HepG2 (cell line): ENCODE results near the gene CD248. TPM values are rescaled to one million over a fixed set of nuclear protein-coding genes. Genes with fewer than 3 reads are reported as not detected.

Experiments used
- ATAC-seq: fragments of 200-7000 bp; cut with Tn5 transposase; 3 replicates; pipeline ENCODE4 v1.9.1; 2020; ENCODE audit warnings: mild to moderate bottlenecking, moderate library complexity
- BruUV-seq: library from RNA; stranded (reverse); fragments of 400-500 nt; replicated peaks from 2 replicates; lab custom pipeline; 2021; lab: Mats Ljungman, UMichigan
- CTCF ChIA-PET: fragments of 300-600 bp; formaldehyde crosslinking; extraction: SDS; loops from one replicate; lab custom pipeline; 2021; ENCODE audit warnings: low total read pairs, inconsistent platforms, low intra/inter-chr PET ratio; lab: Yijun Ruan, JAX
- POLR2A ChIA-PET: fragments of 350-600 bp; sonication (Branson Sonifier 250); formaldehyde crosslinking; loops from one replicate; lab custom pipeline; 2020; ENCODE audit warnings: antibody characterized with exemption, inconsistent platforms; lab: Yijun Ruan, JAX
- DNase-seq: peaks from one replicate; pipeline ENCODE4 v3.0.0-alpha.2; 2015; ENCODE audit warnings: low spot score
- FAIRE-seq: peaks from 3 replicates; lab custom pipeline; 2011; peaks lifted over from hg19 to GRCh38; lab: Jason Lieb, UNC
- H2AFZ ChIP-seq: one replicate; pipeline ENCODE4 v1.6.1; 2011; ENCODE audit warnings: low read length, inconsistent platforms
- H3K27ac ChIP-seq: fragments of 300-600 bp; 3 replicates; pipeline ENCODE4 v1.8.0; 2011; ENCODE audit warnings: mixed run types, mild to moderate bottlenecking, mixed read lengths, low read length, inconsistent platforms; ENCODE audit not compliant: insufficient read depth; ENCODE audit errors: extremely low read length
- H3K27me3 ChIP-seq, 2 experiments: fragments of 200-600 bp in 1 of 2; 2 replicates in 1 of 2; 3 replicates in 1 of 2; pipeline versions ENCODE4 v1.6.0 to v1.8.0; 2011; ENCODE audit warnings: low read length in 2 of 2, mild to moderate bottlenecking in 2 of 2, moderate library complexity in 2 of 2, inconsistent platforms in 1 of 2; ENCODE audit not compliant: insufficient read depth in 2 of 2, control insufficient read depth in 1 of 2
- H3K36me3 ChIP-seq, 2 experiments: fragments of 200-600 bp in 1 of 2; replicated peaks in 1 of 2; 2 replicates in 1 of 2; 3 replicates in 1 of 2; pipeline versions ENCODE4 v1.5.1 to v1.8.0; 2011; ENCODE audit warnings: low read length in 2 of 2, inconsistent platforms in 1 of 2; ENCODE audit not compliant: insufficient read depth in 2 of 2, control insufficient read depth in 1 of 2
- H3K4me1 ChIP-seq: 2 replicates; pipeline ENCODE4 v1.5.1; 2012; ENCODE audit warnings: low read length, inconsistent platforms; ENCODE audit not compliant: insufficient read depth
- H3K4me2 ChIP-seq: 2 replicates; pipeline ENCODE4 v1.6.0; 2011; ENCODE audit warnings: low read depth, low read length, inconsistent platforms
- H3K4me3 ChIP-seq, 3 experiments: fragments of 200-600 bp in 1 of 3; sonication (generic), shearing (Covaris generic) in 1 of 3; replicated peaks in 1 of 3; 2 replicates each; pipeline ENCODE4 v1.5.1; 2011 to 2016; ENCODE audit warnings: low read length in 3 of 3, inconsistent platforms in 2 of 3, low read depth in 2 of 3, mild to moderate bottlenecking in 2 of 3, control low read depth in 1 of 3, mixed read lengths in 1 of 3; ENCODE audit not compliant: insufficient read depth in 1 of 3
- H3K79me2 ChIP-seq: one replicate; pipeline ENCODE4 v1.6.1; 2011; ENCODE audit warnings: low read length, inconsistent platforms; ENCODE audit not compliant: insufficient read depth
- H3K9ac ChIP-seq: 2 replicates; pipeline ENCODE4 v1.6.0; 2011; ENCODE audit warnings: mild to moderate bottlenecking, low read depth, low read length, inconsistent platforms; ENCODE audit not compliant: insufficient read depth
- H3K9me3 ChIP-seq: 2 replicates; pipeline ENCODE4 v1.5.1; 2012; ENCODE audit warnings: mild to moderate bottlenecking, low read length
- H4K20me1 ChIP-seq: 2 replicates; pipeline ENCODE4 v1.6.0; 2011; ENCODE audit warnings: inconsistent platforms, mild to moderate bottlenecking, low read length, moderate library complexity; ENCODE audit not compliant: insufficient read depth
- ADNP ChIP-seq: sonication (generic); formaldehyde crosslinking; IDR thresholded peaks from 2 replicates; pipeline ENCODE4 v1.4.0; 2020; ENCODE audit warnings: missing genetic modification reagents
- MXD1 ChIP-seq: sonication (generic); formaldehyde crosslinking; IDR thresholded peaks from 2 replicates; pipeline ENCODE4 v1.4.0; 2020; ENCODE audit warnings: mild to moderate bottlenecking, missing genetic modification reagents
- SKIL ChIP-seq: sonication (generic); formaldehyde crosslinking; IDR thresholded peaks from 2 replicates; pipeline ENCODE4 v1.8.0; 2022; ENCODE audit warnings: missing genetic modification reagents, mild to moderate bottlenecking, moderate library complexity, borderline replicate concordance
- SRY ChIP-seq: sonication (generic); formaldehyde crosslinking; IDR thresholded peaks from 2 replicates; pipeline ENCODE4 v1.8.0; 2022; ENCODE audit warnings: mild to moderate bottlenecking, missing genetic modification reagents
- ZBTB42 ChIP-seq: sonication (generic); formaldehyde crosslinking; IDR thresholded peaks from 2 replicates; pipeline ENCODE4 v1.5.0; 2020; ENCODE audit warnings: mild to moderate bottlenecking, missing genetic modification reagents
- ZMYM3 ChIP-seq: sonication (generic); formaldehyde crosslinking; IDR thresholded peaks from 2 replicates; pipeline ENCODE4 v1.5.1; 2020; ENCODE audit warnings: mild to moderate bottlenecking, missing genetic modification reagents
- ZNF274 ChIP-seq: sonication (generic); formaldehyde crosslinking; IDR thresholded peaks from 2 replicates; pipeline ENCODE4 v1.5.1; 2020; ENCODE audit warnings: mild to moderate bottlenecking, missing genetic modification reagents
- ZNF337 ChIP-seq: sonication (generic); formaldehyde crosslinking; IDR thresholded peaks from 2 replicates; pipeline ENCODE4 v1.5.1; 2020; ENCODE audit warnings: missing genetic modification reagents, low read depth, mild to moderate bottlenecking, borderline replicate concordance
- ZNF407 ChIP-seq: sonication (generic); formaldehyde crosslinking; IDR thresholded peaks from one replicate; pipeline ENCODE4 v1.5.1; 2020; ENCODE audit warnings: mild to moderate bottlenecking, missing genetic modification reagents; ENCODE audit errors: not compliant biosample characterization
- ZNF512 ChIP-seq: sonication (generic); formaldehyde crosslinking; IDR thresholded peaks from 2 replicates; pipeline ENCODE4 v1.4.0; 2020; ENCODE audit warnings: mild to moderate bottlenecking, missing genetic modification reagents
- ZNF768 ChIP-seq: sonication (generic); formaldehyde crosslinking; IDR thresholded peaks from 2 replicates; pipeline ENCODE4 v1.4.0; 2020; ENCODE audit warnings: missing genetic modification reagents
- WGBS: methylation state at CpG from one replicate; pipeline ENCODE4 v1.1.6; 2017; ENCODE audit warnings: low lambda C conversion rate; 5-methylcytosine and 5-hydroxymethylcytosine counted together
- in situ Hi-C: cut with HindIII; loops from 2 replicates; pipeline ENCODE4 v1.10.0; 2017; ENCODE audit warnings: low pct_unique_long_range_greater_than_20kb; ENCODE audit not compliant: extremely low pct_ligation_motif_present
- intact Hi-C: fragments of 100-400 bp; cut with micrococcal nuclease; formaldehyde crosslinking; loops from one replicate; pipeline ENCODE4 v1.10.0; 2022; ENCODE audit not compliant: unreplicated experiment
- polyA plus RNA-seq, 8 experiments: library from polyadenylated mRNA; depleted of rRNA in 3 of 8; stranded (reverse) in 7 of 8; unstranded in 1 of 8; fragments of >200 nt; fragmentation: Illumina TruSeq in 4 of 8; extraction: Trizol in 4 of 8; gene quantifications; 2 replicates each; pipeline versions ENCODE4 v1.2.1 to v1.2.3, GENCODE V29; 2011 to 2016; ENCODE audit warnings: low read depth in 4 of 8, missing spikeins in 1 of 8, mixed read lengths in 1 of 8; ENCODE audit not compliant: insufficient read depth in 1 of 8
- total RNA-seq, 5 experiments: library from RNA; depleted of rRNA; stranded (reverse); fragments of >200 nt; fragmentation: Illumina TruSeq; extraction: Trizol; gene quantifications; 2 replicates each; pipeline ENCODE4 v1.2.3, GENCODE V29; 2016; ENCODE audit warnings: low read depth in 1 of 5

CD248 gene
- total and polyA plus RNA-seq, 2 of the 13 experiments (the other 11 are each of a cell fraction or from before 2014, with no cell fraction given) = 0.25 to 0.35 TPM

GRCh38 chr11:66314186-66314501, 2.7 kb downstream of the CD248 start:
- Histone ChIP-seq H3K36me3 (no peaks in the 10 kb centered on the region), H3K9ac (peak overlapping the region; percentile 83), H3K27ac (peak overlapping the region; percentile 97), H3K9me3 (no peaks in the 10 kb centered on the region), H3K27me3 (0 out of 5 replicates have a peak, but pooled peaks cover 0 to 3% of the 10 kb centered on the region in 2 experiments), H3K4me1 (peaks cover 61% of the 10 kb centered on the region), H2AFZ (no peak overlapping the region), H3K79me2 (no peaks in the 10 kb centered on the region), H3K4me3 (peak overlapping the region in 2 of 3 experiments; percentile 67 to 93; a peak in 3 of 6 replicates), H3K4me2 (peak overlapping the region; percentile 89), H4K20me1 (no peaks in the 10 kb centered on the region)
- TF ChIP-seq ADNP (CRISPR knock-in tag) = no peak
- peak; percentile 85 for TF ChIP-seq ZNF768
- no peak for TF ChIP-seq ZNF274
- TF ChIP-seq SRY = no peak
- no peak for TF ChIP-seq ZBTB42
- peak; percentile 79 for TF ChIP-seq ZMYM3 (CRISPR knock-in tag)
- TF ChIP-seq ZNF337 = no peak
- TF ChIP-seq MXD1 (CRISPR knock-in tag) = no peak
- TF ChIP-seq SKIL (CRISPR knock-in tag) = no peak
- TF ChIP-seq ZNF407 (CRISPR knock-in tag) = no peak
- TF ChIP-seq ZNF512 = no peak
- POLR2A ChIA-PET = interaction anchor here (1.3 to 5.2 kb wide), 9 partner anchors 8 to 37 kb away, joined by 3 to 121 read pairs (median 27); partner anchors contain the start of genes B4GAT1, RIN1, TMEM151A and YIF1A
- 0% methylated on average over 1 of the region's 1 CpG for WGBS
- no peak for ATAC-seq
- in situ Hi-C loops = no loop called here
- BruUV-seq = no TSS peak
- FAIRE-seq = no peak
- DNase-seq = no peak
- CTCF ChIA-PET = interaction anchor here (4.2 kb wide), 1 partner anchor 23 kb away, joined by 32 read pairs; the partner anchor contains the start of gene RIN1
- intact Hi-C loops = loop anchor here (10.0 kb wide), 1 partner anchor 71 kb away; no protein-coding TSS in a partner anchor
